ENCODE results near the gene DLL3.

Gene DLL3

DNA sequence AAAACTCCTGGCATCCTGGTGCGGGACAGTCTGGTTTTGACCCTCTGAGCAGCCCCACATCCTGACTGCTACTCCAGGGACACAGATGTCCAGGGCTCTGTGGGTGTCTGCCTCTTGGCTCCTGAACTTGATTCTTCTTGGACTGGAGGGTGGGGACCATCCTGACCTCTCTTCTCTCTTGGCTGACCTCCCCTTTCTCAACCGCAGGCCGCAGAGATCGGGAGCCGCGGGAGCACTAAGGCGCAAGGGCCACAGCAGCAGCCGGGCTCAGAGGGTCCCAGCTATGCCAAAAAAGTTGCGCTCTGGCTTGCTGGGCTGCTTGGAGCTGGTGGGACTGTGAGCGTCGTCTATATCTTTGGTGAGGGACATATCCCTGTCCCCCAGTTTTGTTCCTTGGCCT is 17.1 kb upstream of the DLL3 start:
- no peak for DNase-seq

DNA sequence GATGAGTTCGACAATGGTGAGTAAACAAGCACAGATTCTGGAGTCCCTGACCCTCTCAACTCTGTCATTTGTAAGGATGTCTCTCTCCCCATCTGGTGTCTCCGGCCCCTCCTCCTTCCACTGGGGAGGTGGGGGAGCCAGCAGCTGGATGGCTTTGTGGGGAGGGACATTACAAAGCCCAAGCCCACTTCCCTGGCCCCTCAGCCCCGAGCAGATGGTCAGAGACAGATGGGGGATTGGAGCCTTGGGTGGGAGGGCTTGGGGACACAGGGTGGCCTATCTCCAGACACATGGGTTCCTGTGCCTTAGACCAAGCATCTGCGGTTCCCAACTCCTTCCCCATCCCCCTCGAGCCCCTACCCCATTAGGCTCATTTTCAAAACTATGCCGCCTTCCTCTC is 15.6 kb upstream of the DLL3 start:
- no peak for DNase-seq

GRCh38 chr19:39489756-39490155 is 9.0 kb upstream of the DLL3 start:
- DNase-seq, result no peak

DNA sequence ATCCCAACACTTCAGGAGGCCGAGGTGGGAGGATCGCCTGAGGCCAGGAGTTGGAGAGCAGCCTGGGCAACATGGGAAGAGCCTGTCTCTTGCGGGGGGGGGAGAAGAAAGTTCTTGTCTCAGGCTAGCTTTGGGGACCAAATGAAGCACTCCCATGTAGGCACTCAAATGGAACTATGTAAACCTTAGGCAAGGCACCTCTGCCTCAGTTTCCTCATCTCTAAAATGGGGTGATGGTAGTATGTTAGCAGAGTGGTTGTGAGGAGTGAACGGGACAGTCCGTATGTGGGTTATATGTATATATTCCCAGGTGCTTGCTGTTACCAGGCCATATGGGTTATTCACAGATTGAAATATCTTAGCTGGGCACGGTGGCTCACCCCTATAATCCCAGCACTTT is 6.5 kb upstream of the DLL3 start:
- no peak for DNase-seq

DNA sequence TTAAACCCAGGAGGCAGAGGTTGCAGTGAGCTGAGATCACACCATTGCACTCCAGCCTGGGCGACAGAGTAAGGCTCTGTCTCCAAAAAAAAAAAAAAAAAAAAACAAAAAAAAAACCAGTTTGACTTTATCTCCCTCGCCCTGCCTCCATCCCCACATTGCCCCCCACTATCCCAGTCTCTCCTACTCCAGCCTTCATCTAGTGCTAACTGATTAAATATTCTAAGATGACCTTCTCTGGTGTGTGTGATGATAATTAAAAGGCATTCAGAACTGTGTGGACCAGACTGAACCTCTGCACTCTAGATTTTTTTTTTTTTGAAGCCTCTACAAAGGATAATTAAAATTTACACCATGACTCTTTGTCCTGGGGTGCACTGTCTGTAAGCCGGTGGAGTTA is 6.0 kb upstream of the DLL3 start:
- no peak for DNase-seq

- no peak for DNase-seq
Observed at GRCh38 chr19:39494661-39495060, 4.1 kb upstream of the DLL3 start.

DNA sequence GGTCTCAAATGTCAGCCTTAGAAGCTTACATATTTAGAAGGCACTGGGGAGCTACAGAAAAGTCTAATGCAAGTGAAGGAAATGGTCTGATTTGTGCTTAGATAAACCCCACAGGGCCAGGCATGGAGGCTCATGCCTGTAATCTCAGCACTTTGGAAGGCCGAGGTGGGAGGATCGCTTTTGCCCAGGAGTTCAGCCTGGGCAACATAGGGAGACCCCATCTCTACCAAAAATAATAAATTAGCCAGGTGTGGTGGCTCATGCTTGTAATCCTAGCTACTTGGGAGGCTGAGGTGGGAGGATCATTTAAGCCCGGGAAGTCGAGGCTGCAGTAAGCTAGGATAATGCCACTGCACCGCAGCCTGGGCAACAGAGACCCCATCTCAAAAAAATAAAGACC is 2.7 kb upstream of the DLL3 start:
- no peak for DNase-seq

DNA sequence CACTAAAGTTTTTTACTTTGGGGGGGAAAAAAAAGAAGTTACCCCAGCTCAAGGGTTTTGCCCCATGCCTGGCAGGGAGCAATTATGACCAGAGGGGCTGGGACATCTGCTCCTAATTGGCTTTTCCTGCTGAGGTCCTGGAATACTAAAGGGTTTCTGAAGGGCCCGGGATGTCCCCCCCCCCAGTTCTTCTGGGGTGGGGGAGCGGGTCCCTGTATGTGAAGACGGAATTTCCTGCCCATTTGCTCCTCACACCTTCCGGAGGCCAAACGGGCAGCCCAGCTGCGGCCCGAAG is 1.1 kb upstream of the DLL3 start:
- DNase-seq, result no peak

DNA sequence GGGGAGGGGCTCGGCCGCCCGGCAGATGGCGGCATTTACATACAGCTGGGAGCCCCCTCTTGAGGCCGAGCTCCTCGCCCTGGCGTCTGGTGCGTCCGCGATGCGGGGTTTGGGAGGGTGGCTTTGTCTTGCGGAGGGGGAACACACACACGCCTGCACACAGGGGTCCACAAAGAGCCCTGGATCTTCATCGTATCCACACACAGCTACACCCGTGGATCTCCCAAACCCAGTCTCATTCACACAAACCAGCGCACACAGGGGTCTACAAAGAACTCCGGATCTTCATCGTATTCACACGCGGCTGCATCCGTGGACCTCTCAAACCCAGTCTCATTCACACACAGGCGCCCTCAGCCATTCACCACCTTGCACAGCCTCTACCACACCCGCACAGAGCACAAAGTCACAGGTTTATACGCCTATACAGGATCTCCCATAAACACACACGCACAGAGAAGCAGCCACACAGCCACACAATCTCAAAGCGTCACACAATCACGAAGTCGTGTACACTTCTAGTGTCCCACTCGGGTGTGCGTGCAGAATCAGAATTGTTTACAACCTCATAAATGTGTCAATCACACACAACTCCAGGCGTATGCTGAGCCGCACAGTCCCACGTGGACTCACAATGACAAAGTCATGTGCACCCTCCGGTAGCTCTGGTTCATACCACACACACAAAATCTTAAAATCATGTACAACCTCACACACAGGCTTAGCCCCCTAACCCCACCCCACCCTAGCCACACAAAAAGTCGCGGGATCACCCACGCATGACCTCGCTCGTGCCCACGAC is 550 bp upstream of the DLL3 start:
- DNase-seq, result peak in 1 of 2 donors; percentile 15

GRCh38 chr19:39499932-39500331 is 1.2 kb downstream of the DLL3 start:
- DNase-seq, result no peak

GRCh38 chr19:39500543-39500942 is 1.8 kb downstream of the DLL3 start:
- DNase-seq, result no peak

- DNase-seq, result no peak
Observed at GRCh38 chr19:39501340-39501739, 2.6 kb downstream of the DLL3 start.

- DNase-seq, result peak; percentile 71 to 83
Observed at GRCh38 chr19:39502640-39503417, 4.1 kb downstream of the DLL3 start.

- no peak for DNase-seq
Observed at GRCh38 chr19:39506598-39506943, 7.8 kb downstream of the DLL3 start.

DNA sequence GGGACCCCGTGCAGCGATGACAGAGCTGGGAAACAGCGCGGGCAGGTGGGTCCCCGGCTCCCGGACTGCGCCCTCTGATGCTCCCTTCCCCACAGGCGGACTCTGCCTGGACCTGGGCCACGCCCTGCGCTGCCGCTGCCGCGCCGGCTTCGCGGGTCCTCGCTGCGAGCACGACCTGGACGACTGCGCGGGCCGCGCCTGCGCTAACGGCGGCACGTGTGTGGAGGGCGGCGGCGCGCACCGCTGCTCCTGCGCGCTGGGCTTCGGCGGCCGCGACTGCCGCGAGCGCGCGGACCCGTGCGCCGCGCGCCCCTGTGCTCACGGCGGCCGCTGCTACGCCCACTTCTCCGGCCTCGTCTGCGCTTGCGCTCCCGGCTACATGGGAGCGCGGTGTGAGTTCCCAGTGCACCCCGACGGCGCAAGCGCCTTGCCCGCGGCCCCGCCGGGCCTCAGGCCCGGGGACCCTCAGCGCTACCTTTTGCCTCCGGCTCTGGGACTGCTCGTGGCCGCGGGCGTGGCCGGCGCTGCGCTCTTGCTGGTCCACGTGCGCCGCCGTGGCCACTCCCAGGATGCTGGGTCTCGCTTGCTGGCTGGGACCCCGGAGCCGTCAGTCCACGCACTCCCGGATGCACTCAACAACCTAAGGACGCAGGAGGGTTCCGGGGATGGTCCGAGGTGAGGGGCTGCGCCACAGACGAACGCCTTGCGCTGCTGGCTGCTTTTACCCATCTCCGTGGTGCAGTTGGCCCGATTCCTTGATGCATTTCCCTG is 8.4 kb downstream of the DLL3 start:
- DNase-seq, result peak; percentile 32 to 62

DNA sequence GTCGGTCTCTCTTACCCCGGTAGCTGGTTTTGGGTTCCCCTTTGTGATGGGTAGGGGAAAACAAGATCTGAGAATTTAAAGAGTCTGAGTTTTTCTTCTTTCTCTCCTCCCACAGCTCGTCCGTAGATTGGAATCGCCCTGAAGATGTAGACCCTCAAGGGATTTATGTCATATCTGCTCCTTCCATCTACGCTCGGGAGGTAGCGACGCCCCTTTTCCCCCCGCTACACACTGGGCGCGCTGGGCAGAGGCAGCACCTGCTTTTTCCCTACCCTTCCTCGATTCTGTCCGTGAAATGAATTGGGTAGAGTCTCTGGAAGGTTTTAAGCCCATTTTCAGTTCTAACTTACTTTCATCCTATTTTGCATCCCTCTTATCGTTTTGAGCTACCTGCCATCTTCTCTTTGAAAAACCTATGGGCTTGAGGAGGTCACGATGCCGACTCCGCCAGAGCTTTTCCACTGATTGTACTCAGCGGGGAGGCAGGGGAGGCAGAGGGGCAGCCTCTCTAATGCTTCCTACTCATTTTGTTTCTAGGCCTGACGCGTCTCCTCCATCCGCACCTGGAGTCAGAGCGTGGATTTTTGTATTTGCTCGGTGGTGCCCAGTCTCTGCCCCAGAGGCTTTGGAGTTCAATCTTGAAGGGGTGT is 9.1 kb downstream of the DLL3 start:
- no peak for DNase-seq

GRCh38 chr19:39508629-39509028 is 9.9 kb downstream of the DLL3 start:
- no peak for DNase-seq

DNA sequence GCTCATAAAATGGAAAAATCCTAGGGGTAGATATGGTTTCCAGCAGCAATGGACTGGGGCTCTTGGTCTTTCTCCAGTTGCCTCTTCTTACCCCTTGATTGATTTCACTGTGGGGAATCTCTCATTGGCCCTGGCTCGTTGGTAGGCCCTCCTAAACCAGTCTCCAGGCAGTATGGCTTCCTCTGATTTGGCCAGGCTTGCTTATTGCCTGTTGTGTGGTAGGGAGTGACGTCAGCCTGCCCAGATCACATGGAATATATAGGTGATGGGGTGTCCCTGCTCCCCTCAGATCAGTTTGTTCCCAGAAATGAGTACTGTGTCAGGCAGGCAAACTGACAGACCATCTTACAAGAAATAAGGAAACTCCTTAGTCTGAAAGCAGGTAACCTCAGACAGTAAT is 10.5 kb downstream of the DLL3 start:
- DNase-seq, result no peak

DNA sequence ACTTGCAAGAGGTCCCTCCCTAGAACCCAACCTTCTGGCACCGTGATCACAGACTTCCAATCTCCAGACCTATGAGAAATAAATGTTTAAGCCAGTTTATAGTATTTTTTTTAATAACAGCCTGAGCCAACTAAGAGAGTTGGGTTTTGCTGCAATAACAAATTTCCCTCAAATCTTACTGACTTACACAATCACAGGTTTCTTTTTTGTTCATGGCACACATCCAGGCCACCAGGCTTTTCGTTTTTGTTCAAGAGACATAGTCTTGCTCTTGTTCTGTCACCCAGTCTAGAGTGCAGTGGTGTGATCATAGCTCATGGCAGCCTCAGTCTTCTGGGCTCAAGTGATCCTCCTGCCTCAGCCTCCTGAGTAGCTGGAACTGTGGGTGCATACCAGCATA is 14.2 kb downstream of the DLL3 start:
- DNase-seq, result no peak

DNA sequence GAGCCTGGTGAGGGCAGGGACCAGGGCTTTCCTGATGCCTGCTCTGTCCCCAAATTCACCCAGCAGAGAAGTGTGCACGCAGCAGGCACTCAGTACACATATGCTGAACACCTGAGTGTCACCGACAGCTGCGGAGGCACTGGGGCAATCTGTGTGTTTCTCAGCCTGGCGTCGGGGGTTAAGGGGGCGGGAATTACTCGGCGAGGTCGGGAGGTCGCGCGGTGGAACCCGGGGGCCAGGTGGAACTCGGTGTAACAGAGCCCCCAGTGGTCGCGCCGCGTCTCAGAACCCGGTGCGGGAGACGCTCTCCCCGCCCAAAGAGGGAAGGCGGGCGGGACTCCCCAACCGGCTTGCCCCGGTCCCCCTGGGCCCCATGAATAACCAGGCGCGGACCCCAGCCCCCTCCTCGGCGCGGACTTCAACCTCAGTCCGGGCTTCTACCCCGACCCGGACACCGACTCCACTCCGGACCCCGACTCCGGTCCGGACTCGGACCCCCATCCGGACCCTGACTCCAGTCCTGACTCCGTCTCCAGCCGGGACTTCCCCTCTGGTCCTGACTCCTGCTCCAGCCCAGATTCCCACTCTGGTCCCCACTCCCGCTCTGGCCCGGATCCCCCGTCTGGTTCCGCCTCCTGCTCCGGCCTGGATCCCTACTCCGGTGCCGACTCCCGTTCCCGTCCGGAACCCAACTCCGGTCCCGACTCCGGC is 16.2 kb downstream of the DLL3 start, which contains the start of gene SELENOV:
Gene SELENOV, plus strand, starts transcription at position 300 of the 711 bp plus-strand sequence. Its CDS starts 74 bp downstream, at position 374.
- no peak for DNase-seq

GRCh38 chr19:39515551-39516191 is 16.9 kb downstream of the DLL3 start:
- no peak for DNase-seq

DNA sequence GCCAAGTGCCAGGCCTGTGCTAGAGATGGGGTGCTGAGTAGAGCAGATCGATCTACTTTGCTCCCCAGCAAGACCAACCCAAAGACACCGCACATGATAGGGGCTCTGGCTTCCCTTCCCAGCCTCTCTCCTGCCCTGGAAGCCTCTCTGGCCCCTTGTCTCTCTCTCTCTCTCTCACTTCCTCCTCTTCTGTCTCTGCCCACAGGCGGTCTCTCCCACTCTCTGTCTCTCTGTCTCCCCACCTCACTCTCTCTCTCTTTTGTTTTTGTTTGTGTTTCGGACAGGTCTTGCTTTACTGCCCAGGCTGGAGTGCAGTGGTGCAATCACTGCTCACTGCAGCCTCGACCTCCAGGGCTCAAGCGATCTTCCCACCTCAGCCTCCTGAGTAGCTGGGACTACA is 17.5 kb downstream of the DLL3 start:
- DNase-seq, result peak in 1 of 2 donors; percentile 5
